ENCODE data around the gene ENTPD8.

- TF ChIP-seq ISL1 (CRISPR knock-in tag; IDR thresholded peaks at IDR 0.05) (no peak), RARB (CRISPR knock-in tag; IDR thresholded peaks at IDR 0.05) (no peak), ARNTL (CRISPR knock-in tag; IDR thresholded peaks at IDR 0.05; ENCODE audit: borderline replicate concordance, low read depth) (no peak)
- TF ChIP-seq, protein P1, sequence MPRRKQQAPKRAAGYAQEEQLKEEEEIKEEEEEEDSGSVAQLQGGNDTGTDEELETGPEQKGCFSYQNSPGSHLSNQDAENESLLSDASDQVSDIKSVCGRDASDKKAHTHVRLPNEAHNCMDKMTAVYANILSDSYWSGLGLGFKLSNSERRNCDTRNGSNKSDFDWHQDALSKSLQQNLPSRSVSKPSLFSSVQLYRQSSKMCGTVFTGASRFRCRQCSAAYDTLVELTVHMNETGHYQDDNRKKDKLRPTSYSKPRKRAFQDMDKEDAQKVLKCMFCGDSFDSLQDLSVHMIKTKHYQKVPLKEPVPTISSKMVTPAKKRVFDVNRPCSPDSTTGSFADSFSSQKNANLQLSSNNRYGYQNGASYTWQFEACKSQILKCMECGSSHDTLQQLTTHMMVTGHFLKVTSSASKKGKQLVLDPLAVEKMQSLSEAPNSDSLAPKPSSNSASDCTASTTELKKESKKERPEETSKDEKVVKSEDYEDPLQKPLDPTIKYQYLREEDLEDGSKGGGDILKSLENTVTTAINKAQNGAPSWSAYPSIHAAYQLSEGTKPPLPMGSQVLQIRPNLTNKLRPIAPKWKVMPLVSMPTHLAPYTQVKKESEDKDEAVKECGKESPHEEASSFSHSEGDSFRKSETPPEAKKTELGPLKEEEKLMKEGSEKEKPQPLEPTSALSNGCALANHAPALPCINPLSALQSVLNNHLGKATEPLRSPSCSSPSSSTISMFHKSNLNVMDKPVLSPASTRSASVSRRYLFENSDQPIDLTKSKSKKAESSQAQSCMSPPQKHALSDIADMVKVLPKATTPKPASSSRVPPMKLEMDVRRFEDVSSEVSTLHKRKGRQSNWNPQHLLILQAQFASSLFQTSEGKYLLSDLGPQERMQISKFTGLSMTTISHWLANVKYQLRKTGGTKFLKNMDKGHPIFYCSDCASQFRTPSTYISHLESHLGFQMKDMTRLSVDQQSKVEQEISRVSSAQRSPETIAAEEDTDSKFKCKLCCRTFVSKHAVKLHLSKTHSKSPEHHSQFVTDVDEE (CRISPR knock-in tag; IDR thresholded peaks at IDR 0.05) = no peak
- TF ChIP-seq, protein P2, sequence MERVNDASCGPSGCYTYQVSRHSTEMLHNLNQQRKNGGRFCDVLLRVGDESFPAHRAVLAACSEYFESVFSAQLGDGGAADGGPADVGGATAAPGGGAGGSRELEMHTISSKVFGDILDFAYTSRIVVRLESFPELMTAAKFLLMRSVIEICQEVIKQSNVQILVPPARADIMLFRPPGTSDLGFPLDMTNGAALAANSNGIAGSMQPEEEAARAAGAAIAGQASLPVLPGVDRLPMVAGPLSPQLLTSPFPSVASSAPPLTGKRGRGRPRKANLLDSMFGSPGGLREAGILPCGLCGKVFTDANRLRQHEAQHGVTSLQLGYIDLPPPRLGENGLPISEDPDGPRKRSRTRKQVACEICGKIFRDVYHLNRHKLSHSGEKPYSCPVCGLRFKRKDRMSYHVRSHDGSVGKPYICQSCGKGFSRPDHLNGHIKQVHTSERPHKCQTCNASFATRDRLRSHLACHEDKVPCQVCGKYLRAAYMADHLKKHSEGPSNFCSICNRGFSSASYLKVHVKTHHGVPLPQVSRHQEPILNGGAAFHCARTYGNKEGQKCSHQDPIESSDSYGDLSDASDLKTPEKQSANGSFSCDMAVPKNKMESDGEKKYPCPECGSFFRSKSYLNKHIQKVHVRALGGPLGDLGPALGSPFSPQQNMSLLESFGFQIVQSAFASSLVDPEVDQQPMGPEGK (CRISPR knock-in tag; IDR thresholded peaks at IDR 0.05; ENCODE audit: borderline replicate concordance) = no peak
Observed at GRCh38 chr9:137436761-137437600, 4.2 kb downstream of the ENTPD8 start.

All from SK-N-SH treated with all-trans-retinoic acid at 6 μM for 48 hours (cell line).